ENCODE results near the gene FRMD8.

DNA sequence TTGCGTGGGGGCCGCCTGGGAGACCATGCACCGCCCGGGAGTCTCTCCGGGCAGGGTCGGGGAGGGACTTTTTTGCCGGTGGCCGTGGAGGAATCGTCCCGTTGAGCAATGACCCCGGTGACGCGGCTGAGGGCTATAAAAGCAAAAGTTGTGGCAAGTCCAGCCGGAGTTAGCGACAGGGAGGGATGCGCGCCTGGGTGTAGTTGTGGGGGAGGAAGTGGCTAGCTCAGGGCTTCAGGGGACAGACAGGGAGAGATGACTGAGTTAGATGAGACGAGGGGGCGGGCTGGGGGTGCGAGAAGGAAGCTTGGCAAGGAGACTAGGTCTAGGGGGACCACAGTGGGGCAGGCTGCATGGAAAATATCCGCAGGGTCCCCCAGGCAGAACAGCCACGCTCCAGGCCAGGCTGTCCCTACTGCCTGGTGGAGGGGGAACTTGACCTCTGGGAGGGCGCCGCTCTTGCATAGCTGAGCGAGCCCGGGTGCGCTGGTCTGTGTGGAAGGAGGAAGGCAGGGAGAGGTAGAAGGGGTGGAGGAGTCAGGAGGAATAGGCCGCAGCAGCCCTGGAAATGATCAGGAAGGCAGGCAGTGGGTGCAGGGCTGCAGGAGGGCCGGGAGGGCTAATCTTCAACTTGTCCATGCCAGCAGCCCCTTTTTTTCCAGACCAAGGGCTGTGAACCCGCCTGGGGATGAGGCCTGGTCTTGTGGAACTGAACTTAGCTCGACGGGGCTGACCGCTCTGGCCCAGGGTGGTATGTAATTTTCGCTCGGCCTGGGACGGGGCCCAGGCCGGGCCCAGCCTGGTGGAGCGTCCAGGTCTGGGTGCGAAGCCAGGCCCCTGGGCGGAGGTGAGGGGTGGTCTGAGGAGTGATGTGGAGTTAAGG is 36.4 kb downstream of the FRMD8 start, which contains the start of gene NEAT1:
- TF ChIP-seq POLR2A (IDR thresholded peaks at IDR 0.05; ENCODE audit: low read length), result peak; percentile 100
- TF ChIP-seq GATA1 (IDR thresholded peaks at IDR 0.05; ENCODE audit: low read depth, low read length), result no peak

All from erythroblast (primary cell).